Fibroblast of villous mesenchyme (primary cell): ENCODE results near the gene IMP3. TPM values are rescaled to one million over a fixed set of nuclear protein-coding genes. Genes with fewer than 3 reads are reported as not detected.

ENCODE experiments used
- DNase-seq: peaks from one replicate; pipeline ENCODE4 v3.0.0-alpha.2; 2010; ENCODE audit warnings: low read depth
- H3K4me3 ChIP-seq: 2 replicates; pipeline ENCODE4 v1.5.1; 2011; ENCODE audit warnings: low read depth, mild to moderate bottlenecking, low read length
- CTCF ChIP-seq: IDR thresholded peaks from 2 replicates; pipeline ENCODE4 v1.5.1; 2012; ENCODE audit warnings: low read depth, mild to moderate bottlenecking, low read length; ENCODE audit not compliant: insufficient read depth
- total RNA-seq: library from RNA; depleted of rRNA; stranded (reverse); fragments of >200 nt; gene quantifications from 2 replicates; pipeline ENCODE4 v1.2.3, GENCODE V29; 2012

The IMP3 gene
- total RNA-seq, 1 donor = 42.3 TPM

- no peak for TF ChIP-seq CTCF
- no peak for DNase-seq
- H3K4me3 ChIP-seq = no peak overlapping the region
Measured at GRCh38 chr15:75655931-75656330, 15.9 kb upstream of the IMP3 start.

- no peak overlapping the region for H3K4me3 ChIP-seq
- no peak for TF ChIP-seq CTCF
- no peak for DNase-seq
Measured at GRCh38 chr15:75654201-75654907, 14.3 kb upstream of the IMP3 start.

GRCh38 chr15:75653347-75653913 lies 13.4 kb upstream of the IMP3 start:
- TF ChIP-seq CTCF = no peak
- H3K4me3 ChIP-seq = no peak overlapping the region
- no peak for DNase-seq

GRCh38 chr15:75651810-75652543 lies 12.0 kb upstream of the IMP3 start:
- DNase-seq = no peak
- TF ChIP-seq CTCF = no peak
- H3K4me3 ChIP-seq = peak overlapping the region; percentile 57

- H3K4me3 ChIP-seq = peak overlapping the region; percentile 57
- TF ChIP-seq CTCF = no peak
- peak; percentile 65 for DNase-seq
Measured at GRCh38 chr15:75650908-75651809, 11.1 kb upstream of the IMP3 start.

GRCh38 chr15:75649848-75650247 lies 9.8 kb upstream of the IMP3 start:
- no peak for TF ChIP-seq CTCF
- DNase-seq = no peak
- H3K4me3 ChIP-seq = peak overlapping the region; percentile 57
